Esophagus muscularis mucosa (tissue), 3 donors: Measurements from ENCODE around the gene WBP2.

Source experiments
- POLR2A ChIP-seq: fragments of 450-650 bp; IDR thresholded peaks from one replicate; pipeline ENCODE4 v1.6.1; 2017; ENCODE audit warnings: antibody characterized with exemption, moderate library complexity, mild to moderate bottlenecking, low read depth
- TF ChIP-seq, protein P1 (sequence below), 3 experiments: fragments of 200-600 bp in 2 of 3; fragments of 450-650 bp in 1 of 3; sonication (generic) in 2 of 3; IDR thresholded peaks; one replicate each; pipeline ENCODE4 v1.5.1; 2017 to 2019; ENCODE audit warnings: antibody characterized with exemption in 3 of 3, mild to moderate bottlenecking in 2 of 3, moderate library complexity in 1 of 3

DNA sequence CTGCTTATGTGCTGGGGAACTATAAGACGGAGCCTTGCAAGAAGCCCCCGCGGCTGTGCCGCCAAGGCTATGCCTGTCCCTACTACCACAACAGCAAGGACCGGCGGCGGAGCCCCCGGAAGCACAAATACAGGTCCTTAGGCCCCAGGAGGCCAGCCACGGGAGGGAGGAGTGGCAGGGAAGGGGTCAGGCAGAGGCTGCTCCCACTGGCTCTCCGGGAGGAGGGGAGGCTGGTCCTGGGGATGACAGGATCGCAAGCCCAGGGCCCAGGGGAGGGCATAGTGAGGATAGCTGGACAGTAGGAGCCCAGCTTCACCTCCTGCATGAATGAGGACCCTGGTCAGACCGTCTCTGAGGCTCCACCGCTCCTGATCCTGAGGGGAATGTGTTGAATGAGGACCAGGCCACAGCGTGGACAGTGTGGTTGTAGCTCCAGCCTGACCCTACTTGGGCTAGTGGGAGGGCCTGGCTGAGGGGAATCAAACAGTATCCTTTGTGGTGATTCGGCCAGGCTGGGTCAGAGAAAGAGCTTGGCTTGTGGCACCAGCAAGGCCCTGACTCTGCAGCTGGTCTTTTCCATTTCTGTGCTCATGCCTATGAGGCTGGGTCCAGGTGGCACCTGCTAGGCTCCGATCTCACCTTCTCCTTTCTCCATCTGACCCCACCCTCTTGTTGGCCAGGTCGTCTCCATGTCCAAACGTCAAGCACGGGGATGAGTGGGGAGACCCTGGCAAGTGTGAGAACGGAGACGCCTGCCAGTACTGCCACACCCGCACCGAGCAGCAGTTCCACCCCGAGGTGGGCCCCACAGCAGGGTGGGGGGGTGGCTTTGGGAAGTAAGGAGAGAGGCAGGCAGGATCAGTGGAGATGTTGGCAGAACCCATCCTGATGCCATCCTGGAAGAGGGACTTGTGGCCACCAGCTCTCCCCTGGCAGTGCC, 41.8 kb downstream of the WBP2 start:
- TF ChIP-seq, protein P1, sequence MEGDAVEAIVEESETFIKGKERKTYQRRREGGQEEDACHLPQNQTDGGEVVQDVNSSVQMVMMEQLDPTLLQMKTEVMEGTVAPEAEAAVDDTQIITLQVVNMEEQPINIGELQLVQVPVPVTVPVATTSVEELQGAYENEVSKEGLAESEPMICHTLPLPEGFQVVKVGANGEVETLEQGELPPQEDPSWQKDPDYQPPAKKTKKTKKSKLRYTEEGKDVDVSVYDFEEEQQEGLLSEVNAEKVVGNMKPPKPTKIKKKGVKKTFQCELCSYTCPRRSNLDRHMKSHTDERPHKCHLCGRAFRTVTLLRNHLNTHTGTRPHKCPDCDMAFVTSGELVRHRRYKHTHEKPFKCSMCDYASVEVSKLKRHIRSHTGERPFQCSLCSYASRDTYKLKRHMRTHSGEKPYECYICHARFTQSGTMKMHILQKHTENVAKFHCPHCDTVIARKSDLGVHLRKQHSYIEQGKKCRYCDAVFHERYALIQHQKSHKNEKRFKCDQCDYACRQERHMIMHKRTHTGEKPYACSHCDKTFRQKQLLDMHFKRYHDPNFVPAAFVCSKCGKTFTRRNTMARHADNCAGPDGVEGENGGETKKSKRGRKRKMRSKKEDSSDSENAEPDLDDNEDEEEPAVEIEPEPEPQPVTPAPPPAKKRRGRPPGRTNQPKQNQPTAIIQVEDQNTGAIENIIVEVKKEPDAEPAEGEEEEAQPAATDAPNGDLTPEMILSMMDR (IDR thresholded peaks at IDR 0.05), result no peak
- no peak for TF ChIP-seq POLR2A
